Erythroblast (primary cell): Measurements from ENCODE around the gene YARS2.

Source experiments
- GATA1 ChIP-seq: IDR thresholded peaks from 2 replicates; pipeline ENCODE4 v1.6.1; 2011; ENCODE audit warnings: low read depth, mild to moderate bottlenecking, control low read depth, low read length, moderate library complexity
- POLR2A ChIP-seq: IDR thresholded peaks from 2 replicates; pipeline ENCODE4 v1.6.1; 2011; ENCODE audit warnings: mild to moderate bottlenecking, low read length

- TF ChIP-seq POLR2A (no peak), GATA1 (no peak)
These were observed 20.6 kb upstream of the YARS2 start for GRCh38 chr12:32776258-32776657.
